Measurements from ENCODE around the gene CLDN5.

Gene CLDN5

GRCh38 chr22:19503869-19504268 is 20.3 kb downstream of the CLDN5 start:
- no peak for DNase-seq (ENCODE audit: low spot score)

- DNase-seq (ENCODE audit: low spot score), result no peak
Measured at GRCh38 chr22:19503367-19503766, 20.8 kb downstream of the CLDN5 start.

DNA sequence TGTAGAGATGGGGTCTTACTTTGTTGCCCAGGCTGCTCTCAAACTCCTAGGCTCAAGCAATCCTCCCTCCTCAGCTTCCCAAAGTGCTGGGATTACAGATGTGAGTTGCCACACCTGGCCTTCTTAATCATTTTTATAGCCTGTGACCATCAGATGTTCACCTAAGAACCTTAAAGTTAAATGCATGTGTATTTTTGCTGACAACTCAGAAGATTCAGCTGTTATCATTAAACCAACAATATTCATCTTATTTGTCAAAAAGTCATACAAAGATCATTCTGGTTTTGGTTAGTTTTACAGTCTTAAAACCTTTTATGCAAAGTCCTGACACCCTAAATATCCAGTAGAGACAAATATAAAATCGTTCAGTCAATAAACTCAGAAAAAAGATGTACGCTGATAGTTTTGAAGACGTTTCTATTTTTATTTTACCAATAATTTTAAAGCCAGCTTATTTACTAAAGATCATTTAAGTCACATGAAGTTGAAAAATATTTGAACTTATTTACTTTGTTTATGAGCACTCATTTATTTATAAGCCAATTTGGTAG is 22.2 kb downstream of the CLDN5 start:
- no peak for DNase-seq (ENCODE audit: low spot score)

- no peak for DNase-seq (ENCODE audit: low spot score)
Measured at GRCh38 chr22:19499880-19500242, 24.3 kb downstream of the CLDN5 start.

GRCh38 chr22:19499236-19499879 is 24.9 kb downstream of the CLDN5 start:
- DNase-seq (ENCODE audit: low spot score), result no peak

DNA sequence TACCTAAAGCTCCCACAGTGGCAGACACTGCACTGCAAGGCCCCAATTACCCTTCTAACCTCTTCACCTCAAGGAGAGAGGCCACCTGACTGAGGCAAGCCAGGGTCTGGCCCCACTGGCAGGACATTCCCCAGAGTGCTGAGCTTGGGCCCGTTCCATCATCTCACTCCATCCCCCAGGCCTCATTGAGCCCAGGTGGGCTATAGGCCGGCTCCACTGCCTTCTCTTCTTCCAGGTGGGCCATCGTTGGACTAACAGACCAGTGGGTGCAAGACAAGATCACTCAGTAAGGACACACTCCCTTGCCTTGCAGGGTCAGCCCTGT is 25.4 kb downstream of the CLDN5 start:
- DNase-seq (ENCODE audit: low spot score), result no peak

GRCh38 chr22:19498154-19498865 is 25.9 kb downstream of the CLDN5 start:
- no peak for DNase-seq (ENCODE audit: low spot score)

- DNase-seq (ENCODE audit: low spot score), result no peak
Measured at GRCh38 chr22:19497245-19497644, 27.0 kb downstream of the CLDN5 start.

DNA sequence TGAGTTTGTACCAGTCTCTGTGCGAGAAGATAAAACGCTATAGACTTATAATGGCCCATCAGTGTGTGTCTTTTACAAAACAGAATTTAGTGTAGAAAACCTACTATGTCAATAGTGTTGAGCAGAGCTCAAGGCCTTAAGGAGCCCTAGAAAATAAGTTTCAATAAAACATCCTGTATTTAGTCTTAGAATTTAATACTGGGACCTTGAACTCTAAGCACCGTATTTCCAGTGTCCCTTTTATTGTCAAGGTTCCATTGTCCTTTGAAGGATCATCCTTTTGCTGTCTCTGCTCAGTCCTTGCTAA is 27.9 kb downstream of the CLDN5 start:
- no peak for DNase-seq (ENCODE audit: low spot score)

GRCh38 chr22:19495562-19496323 is 28.5 kb downstream of the CLDN5 start:
- DNase-seq (ENCODE audit: low spot score), result no peak

- no peak for DNase-seq (ENCODE audit: low spot score)
Measured at GRCh38 chr22:19494676-19495173, 29.5 kb downstream of the CLDN5 start.

GRCh38 chr22:19494001-19494560 is 30.1 kb downstream of the CLDN5 start:
- no peak for DNase-seq (ENCODE audit: low spot score)

DNA sequence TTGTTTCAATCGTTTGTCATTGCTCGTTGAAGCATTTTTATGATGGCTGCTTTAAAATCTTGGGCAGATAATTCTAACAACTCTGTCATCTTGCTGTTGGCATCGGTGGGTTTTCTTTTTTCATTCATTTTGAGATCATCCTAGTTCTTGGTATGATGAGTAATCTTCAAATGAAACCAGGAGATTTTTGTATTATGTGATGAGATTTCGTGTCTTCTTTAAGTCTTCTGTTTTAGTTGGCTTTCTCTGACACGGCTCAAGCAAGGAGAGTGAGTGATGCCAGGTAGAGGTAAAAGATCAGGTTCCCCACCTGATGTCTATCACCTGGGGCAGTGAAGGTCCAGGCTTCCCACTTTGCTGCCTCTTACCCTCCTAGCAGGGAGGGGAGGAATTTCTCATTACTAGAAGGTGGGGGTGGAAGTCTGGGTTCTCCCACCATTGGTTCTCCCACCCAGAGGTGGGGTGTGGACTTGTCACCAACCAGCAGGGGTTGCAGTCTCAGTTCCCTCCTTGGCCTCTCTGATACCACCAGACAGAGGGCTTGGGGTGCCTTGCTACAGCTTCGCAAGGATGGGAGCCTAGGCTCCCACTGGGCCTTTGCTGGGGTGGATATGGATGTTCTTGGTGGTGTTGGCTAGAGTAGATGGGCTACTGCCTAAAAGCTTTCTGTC is 31.6 kb downstream of the CLDN5 start:
- no peak for DNase-seq (ENCODE audit: low spot score)

DNA sequence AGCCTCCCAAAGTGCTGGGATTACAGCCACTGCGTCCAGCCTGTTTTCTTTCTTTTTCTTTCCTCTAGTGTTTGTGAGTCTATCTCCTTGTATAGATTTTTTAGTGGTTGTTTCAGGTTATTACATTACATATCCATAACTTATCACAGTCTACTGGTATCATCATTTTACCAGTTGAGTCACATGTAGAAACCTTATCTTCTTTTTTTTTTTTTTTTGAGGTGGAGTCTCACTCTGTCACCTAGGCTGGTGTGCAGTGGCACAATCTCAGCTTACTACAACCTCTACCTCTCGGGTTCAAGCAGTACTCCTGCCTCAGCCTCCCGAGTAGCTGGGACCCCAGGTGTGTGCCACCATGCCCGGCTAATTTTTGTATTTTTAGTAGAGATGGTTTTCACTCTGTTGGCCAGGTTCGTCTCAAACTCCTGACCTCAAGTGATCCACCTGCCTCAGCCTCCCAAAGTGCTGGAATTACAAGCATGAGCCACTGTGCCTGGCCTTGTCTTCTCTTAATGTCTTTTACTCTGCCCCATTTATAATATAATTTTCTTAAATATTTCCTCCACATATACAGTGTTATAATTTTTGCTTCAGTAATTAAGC is 33.5 kb downstream of the CLDN5 start:
- DNase-seq (ENCODE audit: low spot score), result no peak

DNA sequence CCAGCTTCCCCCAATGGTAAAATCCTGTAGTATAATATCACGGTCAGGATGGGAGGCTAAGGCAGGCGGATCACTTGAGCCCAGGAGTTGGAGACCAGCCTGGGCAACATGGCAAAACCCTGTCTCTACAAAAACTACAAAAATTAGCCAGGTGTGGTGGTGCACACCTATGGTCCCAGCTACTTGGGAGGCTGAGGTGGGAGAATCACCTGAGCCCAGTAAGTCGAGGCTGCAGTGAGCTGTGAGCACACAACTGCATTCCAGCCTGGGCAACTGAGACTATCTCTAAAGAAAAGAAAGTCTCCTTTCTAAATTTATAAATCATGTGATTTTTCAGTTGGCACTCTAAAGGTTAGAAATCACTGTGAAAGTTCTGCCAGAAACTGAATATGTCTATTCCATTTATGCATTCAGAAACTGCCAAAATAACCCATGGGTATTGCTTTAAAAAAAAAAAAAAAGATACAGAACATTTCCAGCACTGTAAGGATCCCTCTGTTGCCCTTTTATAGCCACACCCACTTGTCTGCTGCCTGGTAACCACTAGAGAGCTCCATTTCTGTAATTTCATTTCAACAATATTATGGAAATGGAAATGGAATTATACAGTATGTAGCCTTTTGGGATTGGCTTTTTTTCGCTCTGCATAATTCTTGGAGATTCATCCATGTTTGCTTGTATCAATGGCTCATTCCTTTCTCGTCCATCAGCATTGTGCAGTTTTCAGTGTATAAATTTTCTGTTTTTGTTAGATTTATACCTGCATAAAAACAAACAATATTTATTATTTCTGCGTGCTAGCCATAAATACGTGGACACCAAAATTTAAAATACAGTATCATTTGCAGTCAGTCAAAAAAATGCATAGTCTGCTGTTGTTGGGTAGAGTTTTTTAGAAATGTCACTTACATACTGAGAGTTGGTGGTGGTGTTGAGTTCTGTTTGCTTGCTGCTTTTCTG is 35.0 kb downstream of the CLDN5 start:
- no peak for DNase-seq (ENCODE audit: low spot score)

DNA sequence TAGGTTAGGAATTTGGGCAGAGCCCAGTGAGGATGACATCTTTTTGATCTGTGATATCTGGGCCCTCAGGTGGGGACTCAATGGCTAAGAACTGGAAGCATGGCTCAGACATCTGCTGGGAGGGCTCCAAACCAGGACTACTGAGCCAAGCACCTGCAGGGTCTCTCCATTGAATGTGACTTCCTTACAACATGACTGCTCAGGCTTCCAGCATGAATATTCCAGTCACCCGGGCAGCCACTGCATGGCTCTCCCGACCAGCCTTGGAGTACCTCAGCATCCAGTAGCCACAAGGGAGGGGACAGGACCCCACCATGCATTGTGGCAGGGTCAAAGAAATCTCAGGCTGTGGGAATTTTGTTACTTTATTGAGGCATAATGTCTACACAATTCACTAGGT is 35.9 kb downstream of the CLDN5 start:
- DNase-seq (ENCODE audit: low spot score), result no peak

DNA sequence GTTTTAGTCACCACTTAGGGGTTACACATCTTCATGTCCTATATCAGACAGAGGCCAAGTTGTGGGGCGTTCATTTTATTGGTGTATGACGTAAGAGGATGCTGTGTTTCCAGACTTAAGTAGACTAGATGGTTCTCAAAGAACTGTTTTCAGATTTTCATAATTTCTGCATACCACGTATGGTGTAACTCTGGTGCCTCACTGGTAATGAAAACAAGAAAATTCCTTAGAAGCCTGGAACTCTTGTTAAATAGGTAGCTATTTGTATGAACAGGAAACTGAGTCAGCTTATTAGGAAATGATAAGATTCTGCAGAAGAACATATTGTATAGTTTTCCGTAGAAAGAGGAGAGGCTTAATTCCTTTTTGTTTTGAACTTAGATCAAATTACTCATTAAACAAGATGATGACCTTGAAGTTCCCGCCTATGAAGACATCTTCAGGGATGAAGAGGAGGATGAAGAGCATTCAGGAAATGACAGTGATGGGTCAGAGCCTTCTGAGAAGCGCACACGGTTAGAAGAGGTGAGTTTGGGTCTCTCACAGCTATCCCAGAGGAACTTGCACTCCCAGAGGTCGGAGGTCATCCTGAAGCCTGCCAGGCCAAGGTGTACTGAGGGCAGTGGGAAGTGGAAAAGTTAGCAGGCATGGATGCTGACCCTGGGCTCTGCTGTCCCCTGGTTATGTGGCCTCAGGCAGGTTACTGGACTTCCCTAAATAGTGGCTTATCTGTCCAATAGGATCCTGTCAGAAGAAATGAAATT is 40.5 kb downstream of the CLDN5 start:
- no peak for DNase-seq (ENCODE audit: low spot score)

DNA sequence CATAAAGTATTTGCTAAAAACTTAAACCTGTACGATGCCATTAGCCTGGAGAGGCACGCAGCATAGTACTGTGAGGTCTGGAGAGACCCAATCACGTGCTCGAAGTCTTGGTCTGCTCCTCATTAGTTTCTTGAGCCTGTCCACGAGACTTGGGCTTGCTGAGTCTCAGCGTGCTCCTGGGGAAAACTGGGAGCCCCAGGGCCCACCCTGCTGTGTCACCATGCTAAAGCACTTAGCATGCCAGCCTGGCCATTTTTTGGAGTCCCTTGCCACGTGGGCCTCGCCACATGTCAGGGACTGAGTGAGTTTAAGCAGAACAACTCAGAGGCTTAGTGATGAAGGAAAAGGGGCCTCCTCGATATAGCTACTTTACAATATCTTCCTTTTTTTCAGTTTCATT is 41.9 kb downstream of the CLDN5 start:
- no peak for DNase-seq (ENCODE audit: low spot score)

DNA sequence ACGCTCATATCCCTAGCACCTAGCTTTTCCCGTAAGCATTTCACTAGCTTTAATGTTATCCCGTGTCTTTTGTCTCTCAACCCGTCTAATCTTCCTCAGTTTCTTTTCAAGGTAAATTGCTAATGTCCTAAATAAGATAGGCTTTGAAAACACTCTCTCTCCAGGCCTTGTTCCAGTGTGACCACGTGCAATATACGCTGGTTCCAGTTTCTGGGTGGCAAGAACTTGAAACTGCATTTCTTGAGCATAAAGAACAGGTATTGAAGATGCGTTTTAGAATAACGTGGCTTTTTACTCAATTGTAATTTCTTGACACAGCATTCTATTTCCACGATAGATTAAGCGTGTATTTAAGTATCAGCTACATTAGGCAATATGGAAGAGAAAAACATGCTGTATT is 43.4 kb downstream of the CLDN5 start:
- no peak for DNase-seq (ENCODE audit: low spot score)

GRCh38 chr22:19480173-19480568 is 44.0 kb downstream of the CLDN5 start:
- DNase-seq (ENCODE audit: low spot score), result no peak
